GM12891 (cell line): ENCODE results near the gene DIP2C.
"Not testable (repeated sequence)": the region's sequence is repeated elsewhere in the genome, so short reads cannot be mapped to it uniquely, and the experiment has no call there.

Experiments used
- DNase-seq: peaks from one replicate; pipeline ENCODE4 v3.0.0; 2011; ENCODE audit warnings: low spot score; ENCODE audit not compliant: insufficient read length
- FAIRE-seq: peaks from 2 replicates; lab custom pipeline; 2011; peaks lifted over from hg19 to GRCh38; lab: Jason Lieb, UNC
- PAX5 ChIP-seq: IDR thresholded peaks from 2 replicates; pipeline ENCODE4 v1.6.1; 2011; ENCODE audit warnings: low read length, moderate library complexity, mild to moderate bottlenecking; ENCODE audit not compliant: insufficient read depth, severe bottlenecking
- POLR2A ChIP-seq: IDR thresholded peaks from 2 replicates; pipeline ENCODE4 v1.6.1; 2011; ENCODE audit warnings: low read depth, low read length, control low read depth
- POLR2AphosphoS5 ChIP-seq: IDR thresholded peaks from 2 replicates; pipeline ENCODE4 v1.6.1; 2011; ENCODE audit warnings: low read depth, low read length, control low read depth
- POU2F2 ChIP-seq: IDR thresholded peaks from 2 replicates; pipeline ENCODE4 v1.6.1; 2011; ENCODE audit warnings: low read depth, mild to moderate bottlenecking, control low read depth, low read length, moderate library complexity
- SPI1 ChIP-seq: IDR thresholded peaks from 2 replicates; pipeline ENCODE4 v1.6.1; 2011; ENCODE audit warnings: low read depth, low read length, control low read depth
- TAF1 ChIP-seq: IDR thresholded peaks from 2 replicates; pipeline ENCODE4 v1.6.1; 2011; ENCODE audit warnings: low read depth, low read length, control low read depth

The DIP2C gene

GRCh38 chr10:636016-636730, 53.3 kb downstream of the DIP2C start:
- DNase-seq (no peak), FAIRE-seq (no peak)

GRCh38 chr10:635088-635861, 54.2 kb downstream of the DIP2C start:
- FAIRE-seq (no peak), DNase-seq (no peak)
- no peak for TF ChIP-seq POLR2A
- TF ChIP-seq SPI1: no peak
- TF ChIP-seq PAX5: no peak
- no peak for TF ChIP-seq POU2F2
- no peak for TF ChIP-seq TAF1
- TF ChIP-seq POLR2AphosphoS5: no peak

More at GRCh38 chr10:636016-636730, 53.3 kb downstream of the DIP2C start:
- TF ChIP-seq TAF1 (no peak), POLR2A (no peak), POU2F2 (no peak), PAX5 (no peak), POLR2AphosphoS5 (no peak), SPI1 (no peak)

GRCh38 chr10:634256-634655, 55.2 kb downstream of the DIP2C start:
- no peak for FAIRE-seq
- TF ChIP-seq TAF1: no peak
- TF ChIP-seq POU2F2: no peak
- no peak for TF ChIP-seq POLR2A
- no peak for TF ChIP-seq POLR2AphosphoS5
- no peak for TF ChIP-seq SPI1
- TF ChIP-seq PAX5: no peak

GRCh38 chr10:633279-634245, 55.9 kb downstream of the DIP2C start:
- DNase-seq: no peak
- no peak for TF ChIP-seq SPI1
- no peak for TF ChIP-seq POLR2A
- TF ChIP-seq POU2F2: no peak
- no peak for TF ChIP-seq TAF1
- no peak for TF ChIP-seq PAX5
- TF ChIP-seq POLR2AphosphoS5: no peak
- FAIRE-seq: no peak

More at GRCh38 chr10:634256-634655, 55.2 kb downstream of the DIP2C start:
- no peak for DNase-seq

GRCh38 chr10:632807-633177, 56.7 kb downstream of the DIP2C start:
- not testable (repeated sequence) for FAIRE-seq, DNase-seq

- not testable (repeated sequence) for DNase-seq
Measured at GRCh38 chr10:632155-632806, 57.2 kb downstream of the DIP2C start.

GRCh38 chr10:631266-631665, 58.2 kb downstream of the DIP2C start:
- FAIRE-seq: no peak
- TF ChIP-seq SPI1 (no peak), TAF1 (no peak), POLR2AphosphoS5 (no peak)
- no peak for DNase-seq

More at GRCh38 chr10:632155-632806, 57.2 kb downstream of the DIP2C start:
- FAIRE-seq: not testable (repeated sequence)

GRCh38 chr10:630581-631073, 58.8 kb downstream of the DIP2C start:
- TF ChIP-seq POU2F2 (no peak), SPI1 (no peak), PAX5 (no peak), POLR2AphosphoS5 (no peak), POLR2A (no peak), TAF1 (no peak)
- FAIRE-seq (no peak), DNase-seq (no peak)
